ENCODE data around the gene ZSWIM1. TPM values are rescaled to one million over a fixed set of nuclear protein-coding genes. Genes with fewer than 3 reads are reported as not detected.
A peak's percentile ranks its signal among the peaks of the same experiment; 100 is the strongest.

Gene ZSWIM1
- total and polyA plus RNA-seq, 2 of the 13 experiments (the other 11 are each of a cell fraction or from before 2014, with no cell fraction given), result 9.5 to 11.7 TPM

GRCh38 chr20:45909336-45909808 lies 28.3 kb downstream of the ZSWIM1 start (continued):
- TF ChIP-seq CEBPZ (IDR thresholded peaks at IDR 0.05; ENCODE audit: low read length) (no peak), FOXM1 (CRISPR knock-in tag; IDR thresholded peaks at IDR 0.05) (no peak), STAG1 (CRISPR knock-in tag; IDR thresholded peaks at IDR 0.05) (peak; percentile 3; the same call in 1 of the 2 replicates), TARDBP (CRISPR knock-in tag; IDR thresholded peaks at IDR 0.05) (peak; percentile 55; the same call in 1 of the 2 replicates), ZNF558 (CRISPR knock-in tag; IDR thresholded peaks at IDR 0.05; ENCODE audit: borderline replicate concordance) (no peak), BCLAF1 (IDR thresholded peaks at IDR 0.05) (no peak), TMF1 (CRISPR knock-in tag; IDR thresholded peaks at IDR 0.05; ENCODE audit: low read depth) (no peak), ZNF766 (CRISPR knock-in tag; IDR thresholded peaks at IDR 0.05; ENCODE audit: borderline replicate concordance) (0 out of 2 replicates have a peak, but pooled peaks have one; percentile 9), SKIL (CRISPR knock-in tag; IDR thresholded peaks at IDR 0.05; ENCODE audit: borderline replicate concordance) (peak; percentile 61; the same call in 1 of the 2 replicates), NFATC3 (CRISPR knock-in tag; IDR thresholded peaks at IDR 0.05) (no peak), PHF8 (CRISPR knock-in tag; IDR thresholded peaks at IDR 0.05) (peak; percentile 20), EHMT2 (IDR thresholded peaks at IDR 0.05; ENCODE audit: borderline replicate concordance, low read depth, low read length) (no peak), MED1 (CRISPR knock-in tag; IDR thresholded peaks at IDR 0.05) (peak; percentile 75), KAT7 (CRISPR knock-in tag; IDR thresholded peaks at IDR 0.05; ENCODE audit: borderline replicate concordance) (0 out of 2 replicates have a peak, but pooled peaks have one; percentile 55), HHEX (CRISPR knock-in tag; IDR thresholded peaks at IDR 0.05) (no peak), PAWR (CRISPR knock-in tag; IDR thresholded peaks at IDR 0.05; ENCODE audit: borderline replicate concordance) (no peak), GATAD2A (CRISPR knock-in tag; IDR thresholded peaks at IDR 0.05) (peak; percentile 84)
- TF ChIP-seq, protein P1, sequence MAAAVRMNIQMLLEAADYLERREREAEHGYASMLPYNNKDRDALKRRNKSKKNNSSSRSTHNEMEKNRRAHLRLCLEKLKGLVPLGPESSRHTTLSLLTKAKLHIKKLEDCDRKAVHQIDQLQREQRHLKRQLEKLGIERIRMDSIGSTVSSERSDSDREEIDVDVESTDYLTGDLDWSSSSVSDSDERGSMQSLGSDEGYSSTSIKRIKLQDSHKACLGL (CRISPR knock-in tag; IDR thresholded peaks at IDR 0.05), result no peak
